Lower leg skin (tissue), 3 donors: ENCODE measurements around the gene SOX6.

Experiments used
- POLR2A ChIP-seq, 2 donors: fragments of 450-650 bp; IDR thresholded peaks; one replicate each; pipeline ENCODE4 v1.6.1; 2016 to 2017; ENCODE audit warnings: antibody characterized with exemption in 2 of 2, mild to moderate bottlenecking in 1 of 2, moderate library complexity in 1 of 2
- TF ChIP-seq, protein P1 (sequence below), 3 donors: fragments of 450-650 bp; IDR thresholded peaks; one replicate each; pipeline ENCODE4 v1.5.1; 2016; ENCODE audit warnings: antibody characterized with exemption in 3 of 3, mild to moderate bottlenecking in 3 of 3, moderate library complexity in 2 of 3

DNA sequence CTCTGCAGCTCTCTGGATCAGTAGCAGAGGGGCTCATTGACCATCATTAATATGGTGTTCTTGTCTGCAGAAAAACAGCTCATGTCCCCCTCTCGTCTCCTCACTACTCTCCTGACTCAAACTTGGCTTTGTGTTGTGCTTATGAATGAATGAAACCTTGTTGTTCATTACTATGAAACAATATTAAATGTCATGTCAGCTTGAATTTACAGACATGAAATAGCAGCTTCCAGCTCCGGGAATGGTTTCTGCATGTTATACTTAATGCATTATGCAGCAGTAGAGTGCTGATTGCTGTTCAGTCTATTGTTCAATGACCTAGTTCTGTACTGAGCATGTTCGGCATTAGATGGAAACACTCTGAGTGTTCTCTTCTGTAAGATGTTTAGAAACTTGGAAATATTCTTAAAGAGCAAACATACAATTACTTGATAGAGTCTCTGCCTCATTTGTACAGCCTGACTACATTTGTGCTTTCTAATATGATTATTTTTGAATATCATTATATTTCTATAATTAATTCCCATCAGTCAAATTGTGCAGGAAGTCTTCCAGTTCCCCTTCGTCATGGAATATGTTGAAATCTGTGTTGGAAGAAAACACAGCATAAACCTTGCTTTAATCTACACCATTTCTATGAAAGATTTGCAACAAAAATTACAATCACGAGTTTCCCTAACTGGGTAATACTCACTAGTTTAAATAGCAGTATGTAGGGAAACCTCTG is 340.4 kb downstream of the SOX6 start:
- TF ChIP-seq POLR2A (IDR thresholded peaks at IDR 0.05) = no peak
- TF ChIP-seq, protein P1, sequence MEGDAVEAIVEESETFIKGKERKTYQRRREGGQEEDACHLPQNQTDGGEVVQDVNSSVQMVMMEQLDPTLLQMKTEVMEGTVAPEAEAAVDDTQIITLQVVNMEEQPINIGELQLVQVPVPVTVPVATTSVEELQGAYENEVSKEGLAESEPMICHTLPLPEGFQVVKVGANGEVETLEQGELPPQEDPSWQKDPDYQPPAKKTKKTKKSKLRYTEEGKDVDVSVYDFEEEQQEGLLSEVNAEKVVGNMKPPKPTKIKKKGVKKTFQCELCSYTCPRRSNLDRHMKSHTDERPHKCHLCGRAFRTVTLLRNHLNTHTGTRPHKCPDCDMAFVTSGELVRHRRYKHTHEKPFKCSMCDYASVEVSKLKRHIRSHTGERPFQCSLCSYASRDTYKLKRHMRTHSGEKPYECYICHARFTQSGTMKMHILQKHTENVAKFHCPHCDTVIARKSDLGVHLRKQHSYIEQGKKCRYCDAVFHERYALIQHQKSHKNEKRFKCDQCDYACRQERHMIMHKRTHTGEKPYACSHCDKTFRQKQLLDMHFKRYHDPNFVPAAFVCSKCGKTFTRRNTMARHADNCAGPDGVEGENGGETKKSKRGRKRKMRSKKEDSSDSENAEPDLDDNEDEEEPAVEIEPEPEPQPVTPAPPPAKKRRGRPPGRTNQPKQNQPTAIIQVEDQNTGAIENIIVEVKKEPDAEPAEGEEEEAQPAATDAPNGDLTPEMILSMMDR (IDR thresholded peaks at IDR 0.05) = no peak
